ELR (cell line): Measurements from ENCODE around the gene MLH3.
"Not testable (repeated sequence)": the region's sequence is repeated elsewhere in the genome, so short reads cannot be mapped to it uniquely, and the experiment has no call there.

ENCODE experiments used
- DNase-seq: peaks from one replicate; pipeline ENCODE4 v3.0.0-alpha.2; 2015; ENCODE audit warnings: low read depth

Gene MLH3

GRCh38 chr14:75050852-75051555 is at the start of gene MLH3:
Gene MLH3, minus strand, starts transcription at chr14:75051467. Its CDS starts 1,812 bp downstream, at chr14:75049655.
- peak; percentile 86 for DNase-seq

- DNase-seq = no peak
Measured at GRCh38 chr14:75098682-75099081, 47.4 kb upstream of the MLH3 start.

GRCh38 chr14:75098212-75098611 is 46.9 kb upstream of the MLH3 start:
- no peak for DNase-seq

GRCh38 chr14:75096959-75097358 is 45.7 kb upstream of the MLH3 start:
- DNase-seq = no peak

- no peak for DNase-seq
Measured at GRCh38 chr14:75095690-75096089, 44.4 kb upstream of the MLH3 start.

GRCh38 chr14:75094896-75095295 is 43.6 kb upstream of the MLH3 start:
- no peak for DNase-seq

GRCh38 chr14:75092698-75093097 is 41.4 kb upstream of the MLH3 start:
- no peak for DNase-seq

DNA sequence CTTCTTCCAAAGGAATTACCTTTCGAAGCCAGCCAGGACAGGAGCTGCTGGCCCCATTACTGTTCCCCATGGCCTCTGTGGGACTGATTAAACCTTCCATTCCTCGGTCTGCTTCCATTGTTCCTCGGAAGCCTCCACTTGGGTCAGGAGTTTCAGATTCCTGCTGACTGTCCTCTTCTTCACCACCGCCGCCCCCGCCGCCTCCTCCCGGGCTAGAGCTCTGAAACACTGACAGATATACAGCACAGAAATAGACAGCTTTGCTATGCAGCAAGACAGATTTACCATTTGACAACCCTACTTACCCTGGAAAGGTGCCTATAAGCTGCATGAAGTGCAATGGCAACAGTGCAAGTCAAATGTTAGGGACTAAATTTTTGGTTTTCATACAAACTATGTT is 40.0 kb upstream of the MLH3 start:
- no peak for DNase-seq

- DNase-seq = peak; percentile 53
Measured at GRCh38 chr14:75090353-75090752, 39.1 kb upstream of the MLH3 start.

DNA sequence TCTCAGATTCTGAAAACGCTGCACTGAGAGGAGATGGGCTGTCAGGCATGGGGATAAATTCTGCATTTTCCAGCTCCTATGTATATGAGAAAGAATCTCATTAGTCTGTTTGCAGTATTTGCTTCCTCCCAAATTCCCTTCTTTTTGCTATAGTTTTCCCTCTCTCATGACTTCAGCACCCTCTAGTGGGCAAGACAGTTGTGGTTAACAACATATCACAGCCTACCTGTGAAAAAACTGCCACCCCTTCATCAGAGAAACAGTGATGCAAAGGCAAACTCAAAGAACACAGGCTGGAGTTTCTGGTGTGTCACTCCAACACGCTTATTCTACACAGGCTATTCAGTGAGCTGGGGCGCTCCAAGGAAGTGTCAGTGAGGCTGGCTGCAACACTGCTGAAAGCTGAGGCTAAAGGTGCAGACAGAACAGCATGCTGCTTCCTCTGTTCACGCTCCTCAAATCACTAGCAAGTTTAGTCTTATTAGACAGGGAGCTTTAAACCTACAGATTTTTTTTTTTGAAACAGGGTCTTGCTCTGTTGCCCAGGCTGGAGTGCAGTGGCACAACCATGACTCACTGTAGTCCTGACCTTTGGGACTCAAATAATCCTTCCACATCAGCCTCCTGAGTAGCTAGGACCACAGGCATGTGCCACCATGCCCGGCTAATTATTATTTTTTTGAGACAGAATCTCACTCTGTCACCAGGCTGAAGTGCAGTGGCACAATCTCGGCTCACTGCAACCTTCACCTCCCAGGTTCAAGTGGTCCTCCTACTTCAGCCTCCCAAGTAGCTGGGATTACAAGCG is 37.5 kb upstream of the MLH3 start:
- DNase-seq = peak; percentile 79

- no peak for DNase-seq
Measured at GRCh38 chr14:75088153-75088552, 36.9 kb upstream of the MLH3 start.

DNA sequence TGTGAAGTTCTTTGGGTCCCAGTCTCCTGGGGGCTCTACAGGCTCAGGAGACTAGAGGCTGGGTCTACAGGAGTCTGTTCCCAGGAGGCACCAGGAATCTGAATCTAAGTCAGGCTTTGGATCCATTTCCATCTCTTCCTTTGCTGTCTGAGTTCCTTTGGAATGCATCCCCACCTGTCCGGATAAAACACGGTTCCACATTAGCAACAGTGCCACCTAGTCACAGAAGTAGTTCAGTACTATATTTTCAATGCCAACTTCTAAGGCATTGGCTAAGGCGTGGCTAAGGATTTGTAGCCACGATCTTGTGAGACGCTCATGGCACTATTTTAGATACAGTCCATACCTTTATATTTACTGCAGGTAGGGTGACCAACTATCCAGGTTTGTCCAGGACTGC is 33.2 kb upstream of the MLH3 start:
- DNase-seq = peak; percentile 20

DNA sequence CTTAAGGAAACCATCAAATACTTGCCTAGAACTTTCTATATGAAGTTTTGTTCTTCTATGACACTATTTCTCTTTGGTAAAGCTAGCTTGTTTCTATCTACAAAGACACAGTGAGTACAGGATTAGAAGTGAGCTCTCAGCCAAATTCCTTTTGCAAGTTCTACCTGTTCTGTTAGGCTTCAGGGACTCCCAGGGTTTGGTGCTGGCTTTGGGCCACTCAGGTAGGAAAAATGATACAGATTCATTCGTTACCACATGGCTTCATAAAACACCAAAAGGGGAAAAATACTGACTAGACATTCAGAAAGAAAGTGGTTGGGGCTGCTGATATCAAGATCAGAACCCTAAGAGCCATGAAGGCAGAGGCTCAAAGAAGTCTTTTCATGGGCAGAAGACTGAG is 32.0 kb upstream of the MLH3 start:
- DNase-seq = no peak

GRCh38 chr14:75081660-75082229 is 30.5 kb upstream of the MLH3 start:
- no peak for DNase-seq

DNA sequence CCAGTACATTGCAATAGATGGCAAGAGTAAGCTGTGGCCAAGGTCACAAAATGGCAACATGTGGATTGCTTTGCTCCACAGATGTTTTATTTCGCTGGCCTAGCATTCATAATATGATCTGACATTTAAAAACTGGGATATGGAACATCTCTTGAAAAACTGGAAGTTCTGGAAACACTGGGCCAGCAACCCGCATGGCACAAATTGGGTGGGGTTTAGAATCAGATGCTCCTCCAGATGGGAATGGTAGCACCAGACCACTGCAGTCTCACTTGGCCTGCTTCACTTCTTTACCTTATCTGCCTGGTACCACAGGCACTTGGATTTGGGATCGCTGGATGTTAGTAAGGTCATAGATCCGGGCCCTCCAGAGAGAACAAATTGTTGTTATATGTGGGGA is 28.3 kb upstream of the MLH3 start:
- DNase-seq = no peak

GRCh38 chr14:75077794-75078193 is 26.5 kb upstream of the MLH3 start:
- DNase-seq = no peak

GRCh38 chr14:75070383-75070782 is 19.1 kb upstream of the MLH3 start:
- DNase-seq = no peak

- no peak for DNase-seq
Measured at GRCh38 chr14:75069811-75070145, 18.5 kb upstream of the MLH3 start.

- peak; percentile 84 for DNase-seq
Measured at GRCh38 chr14:75069121-75069810, 18.0 kb upstream of the MLH3 start, which contains the start of gene ZC2HC1C. Gene ZC2HC1C, plus strand, starts transcription at chr14:75069641. Its CDS starts 933 bp downstream, at chr14:75070574.

DNA sequence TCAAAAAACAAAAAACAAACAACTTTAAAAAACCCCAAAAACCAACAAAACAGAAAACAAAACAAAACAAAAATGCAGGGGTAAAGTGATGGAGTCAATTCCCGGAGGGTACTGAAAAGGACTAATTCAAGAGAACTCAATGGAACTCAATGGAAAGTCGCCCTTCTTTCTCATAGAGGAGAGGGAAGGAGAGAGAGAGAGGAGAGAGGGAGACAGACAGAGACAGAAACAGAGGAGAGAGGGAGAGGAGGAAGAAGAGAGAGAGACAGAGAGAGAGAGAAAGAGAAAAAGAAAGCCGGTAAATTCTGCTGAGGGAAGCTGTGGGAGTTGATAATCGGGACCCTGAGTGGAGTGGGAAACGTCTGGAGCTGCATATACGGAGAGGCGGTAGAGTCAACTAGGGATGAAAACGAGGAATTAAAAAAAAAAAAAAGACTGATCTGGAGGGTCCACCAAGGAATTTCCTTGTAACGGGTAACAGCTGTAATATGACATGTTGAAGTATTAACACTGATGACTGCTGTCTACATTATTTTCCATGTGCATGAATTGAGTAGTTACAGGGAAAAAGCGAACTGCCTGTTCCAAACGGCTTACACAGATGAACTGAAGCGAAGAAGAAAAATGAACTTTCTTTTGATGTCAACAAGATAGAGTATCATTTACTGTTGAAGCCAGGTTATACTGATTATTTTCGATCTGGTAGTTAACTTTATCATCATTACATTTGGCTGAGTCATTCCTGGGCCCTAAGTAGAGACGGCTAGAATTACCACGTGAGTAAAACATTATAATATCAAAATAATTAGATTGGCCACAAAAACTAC is 17.2 kb upstream of the MLH3 start:
- peak; percentile 31 for DNase-seq

- DNase-seq = not testable (repeated sequence)
Measured at GRCh38 chr14:75067765-75068164, 16.5 kb upstream of the MLH3 start.

GRCh38 chr14:75067212-75067611 is 15.9 kb upstream of the MLH3 start:
- DNase-seq = no peak
